ENCODE data around the gene USP48.
"Not testable (repeated sequence)": the region's sequence is repeated elsewhere in the genome, so short reads cannot be mapped to it uniquely, and the experiment has no call there.

USP48 gene

DNA sequence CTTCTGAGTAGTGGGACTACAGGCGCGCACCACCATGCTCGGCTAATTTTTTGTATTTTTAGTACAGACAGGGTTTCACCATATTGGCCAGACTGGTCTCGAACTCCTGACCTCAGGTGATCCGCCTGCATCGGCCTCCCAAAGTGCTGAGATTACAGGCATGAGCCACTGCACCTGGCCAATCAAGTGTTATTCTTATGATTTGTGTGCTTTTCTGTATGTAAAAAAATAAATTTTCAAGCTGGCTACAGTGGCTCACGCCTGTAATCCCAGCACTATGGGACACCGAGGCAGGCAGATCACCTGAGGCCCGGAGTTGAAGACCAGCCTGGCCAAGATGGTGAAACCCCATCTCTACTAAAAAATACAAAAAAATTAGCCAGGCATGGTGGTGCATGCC lies 12.3 kb downstream of the USP48 start:
- not testable (repeated sequence) for DNase-seq

DNA sequence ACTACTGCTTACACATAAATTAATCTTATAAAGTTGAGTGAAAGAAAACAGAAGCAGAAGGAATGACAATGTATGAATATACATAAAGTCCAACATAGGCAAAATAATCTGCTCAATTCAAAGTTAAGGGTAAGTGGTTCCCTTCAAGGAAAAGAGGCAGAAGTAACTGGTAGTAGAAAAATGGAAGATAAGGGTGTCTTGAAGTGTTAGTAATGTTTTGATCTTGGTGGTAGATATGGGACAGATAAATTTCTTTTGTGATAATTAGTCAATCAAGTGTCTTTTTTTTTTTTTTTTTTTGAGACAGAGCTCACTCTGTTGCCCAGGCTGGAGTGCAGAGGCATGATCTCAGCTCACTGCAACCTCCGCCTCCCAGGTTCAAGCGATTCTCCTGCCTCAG lies 12.7 kb downstream of the USP48 start:
- no peak for DNase-seq

DNA sequence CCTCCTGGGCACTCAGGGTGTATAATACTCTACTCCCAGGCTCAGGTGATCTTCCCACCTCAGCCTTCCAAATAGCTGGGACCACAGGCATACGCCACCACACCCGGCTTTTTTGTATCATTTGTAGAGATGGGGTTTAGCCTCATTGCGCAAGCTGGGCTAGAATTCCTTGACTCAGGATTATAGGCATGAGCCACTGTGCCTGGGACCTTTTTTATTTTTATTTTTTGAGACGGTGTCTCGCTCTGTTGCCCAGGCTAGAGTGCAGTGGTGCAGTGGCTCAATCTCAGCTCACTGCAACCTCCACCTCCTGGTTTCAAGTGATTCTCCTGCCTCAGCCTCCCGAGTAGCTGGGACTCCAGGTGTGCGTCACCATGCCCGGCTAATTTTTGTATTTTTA lies 15.8 kb downstream of the USP48 start:
- not testable (repeated sequence) for DNase-seq

DNA sequence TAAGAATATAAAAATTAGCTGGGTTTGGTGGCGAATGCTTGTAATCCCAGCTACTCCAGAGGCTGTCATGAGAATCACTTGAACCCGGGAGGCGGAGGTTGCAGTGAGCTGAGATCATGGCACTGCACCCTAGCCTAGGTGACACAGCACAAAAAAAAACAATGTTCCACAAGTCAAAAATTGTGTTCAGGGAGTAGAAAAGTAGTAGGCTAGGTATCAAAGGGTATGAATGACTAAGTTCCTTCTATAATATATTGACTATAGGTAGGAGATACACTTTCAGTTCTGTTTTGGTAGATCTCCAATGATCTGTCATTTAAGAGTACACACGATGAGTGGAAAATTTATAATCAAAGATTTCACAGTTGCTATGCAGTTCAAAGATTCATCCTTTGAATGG lies 16.7 kb downstream of the USP48 start:
- DNase-seq = no peak

DNA sequence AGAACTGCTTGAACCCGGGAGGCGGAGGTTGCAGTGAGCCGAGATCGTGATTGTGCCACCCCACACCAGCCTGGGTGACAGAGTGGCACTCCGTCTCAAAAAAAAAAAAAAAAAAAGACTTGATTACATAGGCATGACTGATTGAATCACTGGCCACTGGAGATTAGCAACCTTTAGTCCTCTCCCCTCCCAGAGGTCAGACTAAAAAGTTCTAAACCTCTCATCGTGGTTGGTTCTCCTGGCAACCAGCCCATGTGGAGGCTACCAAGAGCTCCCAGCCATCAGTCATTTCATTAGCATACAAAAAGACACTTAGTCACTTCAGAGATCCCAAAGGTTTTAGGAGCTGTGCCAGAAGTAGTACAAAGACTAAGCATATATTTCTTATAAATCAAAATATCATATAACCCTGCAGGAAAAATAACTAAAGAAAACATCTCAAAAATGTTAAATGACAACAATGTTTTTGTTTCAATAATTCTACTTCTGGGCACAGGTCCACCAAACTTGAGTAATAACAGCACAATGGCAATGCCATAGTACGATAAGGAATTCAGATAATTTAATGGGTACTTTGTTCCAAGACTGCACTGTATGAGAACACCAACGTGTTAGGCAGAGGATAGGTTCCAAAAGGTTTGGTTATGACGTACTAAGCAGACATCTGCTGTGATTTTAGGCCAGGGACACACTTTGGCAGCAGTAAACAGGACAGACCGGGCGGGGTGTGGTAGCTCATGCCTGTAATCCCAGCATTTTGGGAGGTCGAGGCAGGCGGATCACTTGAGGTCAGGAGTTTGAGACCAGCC lies 18.1 kb downstream of the USP48 start:
- peak; percentile 41 for DNase-seq

DNA sequence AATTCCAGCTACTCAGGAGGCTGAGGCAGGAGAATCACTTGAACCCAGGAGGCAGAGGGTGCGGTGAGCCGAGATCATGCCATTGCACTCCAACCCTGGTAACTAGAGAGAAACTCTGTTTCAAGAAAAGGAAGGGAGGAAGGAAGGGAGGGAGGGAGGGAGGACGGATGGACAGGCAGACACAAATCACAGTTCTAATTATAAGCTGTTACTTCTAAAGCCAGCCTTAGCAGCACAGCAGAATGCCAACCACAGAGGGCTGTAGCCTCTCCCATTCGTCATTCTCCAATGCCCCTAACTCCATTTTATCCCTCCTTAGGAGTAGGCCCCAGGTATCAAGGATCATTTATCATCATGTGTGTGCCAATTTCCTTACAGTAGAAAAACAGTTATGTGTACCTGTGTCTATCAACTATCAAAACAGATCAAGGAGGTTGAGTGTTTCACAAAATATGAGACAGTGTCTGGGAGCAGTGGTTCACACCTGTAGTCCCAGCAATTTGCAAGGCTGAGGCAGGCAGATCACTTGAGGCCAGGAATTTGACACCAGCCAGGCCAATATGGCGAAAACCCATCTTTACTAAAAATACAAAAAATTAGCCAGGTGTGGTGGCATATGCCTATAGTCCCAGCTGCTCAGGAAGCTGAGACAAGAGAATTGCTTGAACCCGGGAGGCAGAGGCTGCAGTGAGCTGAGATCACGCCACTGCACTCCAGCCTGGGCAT lies 19.1 kb downstream of the USP48 start:
- peak; percentile 88 for DNase-seq

DNA sequence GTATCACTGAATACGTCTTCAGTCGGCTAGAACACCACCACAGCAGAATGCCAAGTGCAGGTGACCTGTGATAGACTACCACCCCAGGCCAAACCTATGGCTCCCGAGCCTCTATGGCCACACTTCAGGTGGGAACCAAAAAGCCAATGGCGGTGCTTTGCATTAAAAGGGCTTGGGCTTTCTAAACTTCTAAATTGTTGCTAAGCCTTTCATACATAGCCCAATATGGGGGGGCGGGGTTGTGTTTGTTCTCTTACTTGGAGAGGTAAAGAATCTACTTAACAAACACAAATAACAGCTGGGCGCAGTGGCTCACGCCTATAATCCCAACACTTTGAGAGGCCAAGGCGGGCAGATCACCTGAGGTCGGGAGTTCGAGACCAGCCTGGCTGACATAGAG lies 19.7 kb downstream of the USP48 start:
- peak; percentile 6 for DNase-seq

DNA sequence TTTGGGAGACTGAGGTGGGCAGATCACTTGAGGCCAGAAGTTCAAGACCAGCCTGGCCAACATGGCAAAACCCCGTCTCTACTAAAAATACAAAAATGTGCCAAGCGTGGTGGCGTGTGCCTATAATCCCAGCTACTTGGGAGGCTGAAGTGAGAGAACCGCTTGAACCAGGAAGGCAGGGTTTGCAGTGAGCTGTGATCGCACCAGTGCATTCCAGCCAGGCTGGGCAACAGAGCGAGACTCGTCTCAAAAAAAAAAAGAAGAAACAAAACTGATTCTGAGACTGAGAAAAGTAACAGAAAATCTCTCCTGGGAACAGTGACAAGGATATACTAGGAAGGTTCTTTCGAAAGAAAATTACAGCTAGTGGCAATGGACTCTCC lies 20.9 kb downstream of the USP48 start:
- DNase-seq = no peak

DNA sequence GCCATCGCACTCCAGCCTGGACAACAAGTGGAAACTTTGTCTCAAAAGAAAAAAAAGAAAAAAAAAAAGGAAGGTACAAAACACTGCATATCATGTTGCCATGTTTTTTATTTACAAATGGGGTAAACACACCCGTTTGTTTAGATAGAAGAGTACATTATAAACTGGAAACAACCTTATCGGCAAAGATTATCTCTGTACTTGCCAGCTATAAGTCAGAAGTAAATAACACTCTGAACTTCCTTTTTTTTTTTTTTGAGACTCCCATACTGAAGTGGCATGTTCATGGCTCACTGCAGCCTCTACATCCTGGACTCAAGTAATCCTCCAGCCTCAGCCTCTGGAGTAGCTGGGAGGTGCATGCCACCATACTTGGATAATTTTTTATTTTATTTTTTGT lies 21.9 kb downstream of the USP48 start:
- DNase-seq = no peak

DNA sequence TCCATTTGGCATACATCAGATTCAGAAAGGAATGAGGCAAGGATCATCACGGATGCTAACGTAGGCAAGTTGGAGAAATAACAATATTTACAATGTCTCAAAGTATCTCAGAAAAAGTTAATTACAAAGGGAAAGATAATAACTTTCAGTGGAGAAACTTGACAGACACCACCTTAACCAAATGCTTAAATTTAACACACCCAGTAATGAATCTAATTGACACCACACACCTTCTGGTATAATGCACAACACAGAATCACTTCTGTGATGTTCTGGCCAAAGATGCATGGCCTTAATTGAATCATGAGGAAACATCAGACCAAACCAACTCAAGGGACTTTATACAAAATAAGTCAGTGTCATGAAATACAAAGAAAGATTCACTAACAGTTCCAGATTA lies 23.1 kb downstream of the USP48 start:
- no peak for DNase-seq

DNA sequence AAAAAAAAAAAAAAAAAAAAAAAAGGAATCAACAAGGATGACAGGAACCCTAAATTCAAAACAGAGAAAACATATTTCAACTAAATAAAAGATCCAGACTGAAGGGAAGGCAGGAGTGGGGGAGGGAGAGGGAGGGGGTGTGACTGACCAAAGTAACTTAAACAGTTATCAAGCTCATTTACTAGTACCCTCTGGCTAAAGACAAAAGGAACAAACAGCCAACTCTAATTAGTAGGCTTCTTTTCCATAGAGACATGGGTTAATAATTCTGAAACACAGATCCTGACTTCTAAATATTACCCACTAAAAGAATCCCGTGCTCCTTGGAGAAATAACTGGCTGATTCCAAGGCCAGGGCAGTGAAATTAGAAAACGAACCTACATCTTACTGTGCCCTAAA lies 23.8 kb downstream of the USP48 start:
- no peak for DNase-seq

DNA sequence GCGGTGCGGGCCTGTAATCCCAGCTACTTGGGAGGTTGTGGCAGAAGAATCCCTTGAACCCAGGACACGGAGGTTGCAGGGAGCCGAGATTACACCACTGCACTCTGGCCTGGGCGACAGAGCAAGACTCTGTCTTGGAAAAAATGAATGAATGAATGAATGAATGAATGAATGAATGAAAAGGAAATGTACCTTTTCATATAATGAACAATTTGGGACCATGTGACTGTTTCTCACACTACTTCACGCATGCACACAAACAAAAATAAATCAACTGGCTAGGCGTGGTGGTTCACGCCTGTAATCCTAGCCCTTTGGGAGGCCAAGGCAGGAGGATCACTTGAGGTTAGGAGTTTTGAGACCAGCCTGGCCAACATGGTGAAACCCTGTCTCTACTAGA lies 24.3 kb downstream of the USP48 start:
- DNase-seq = no peak

DNA sequence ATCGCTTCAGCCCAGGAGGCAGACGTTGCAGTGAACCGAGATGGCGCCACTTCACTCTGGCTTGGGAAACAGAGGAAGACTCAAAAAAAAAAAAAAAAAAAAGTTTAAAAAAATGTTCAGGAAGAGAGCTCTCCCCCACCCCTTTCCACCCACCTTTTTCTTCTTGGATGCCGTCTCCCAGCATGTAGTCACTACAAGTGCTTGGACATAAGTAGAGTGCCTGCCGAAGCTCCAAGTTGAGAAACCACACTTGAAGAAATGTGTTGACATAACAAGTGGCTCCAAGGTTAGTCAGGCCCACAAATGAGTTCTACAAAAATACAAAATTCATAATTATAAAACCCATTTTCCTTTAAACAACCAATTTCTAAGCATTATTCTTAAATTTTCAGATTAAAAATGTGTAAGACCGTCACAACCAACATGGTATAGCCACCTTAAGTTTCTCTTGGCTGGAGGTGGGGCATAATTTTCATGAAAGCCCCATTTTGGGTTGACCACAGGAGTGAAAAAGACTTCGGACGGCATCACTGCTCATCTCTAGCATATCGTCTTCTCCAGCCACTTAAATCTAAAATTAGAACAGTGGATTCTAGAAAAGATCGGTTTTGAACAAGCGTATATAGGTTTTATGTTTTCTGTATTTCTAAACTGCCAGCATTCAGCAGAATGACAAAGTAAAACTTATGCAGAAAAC lies 26.4 kb downstream of the USP48 start:
- no peak for DNase-seq

DNA sequence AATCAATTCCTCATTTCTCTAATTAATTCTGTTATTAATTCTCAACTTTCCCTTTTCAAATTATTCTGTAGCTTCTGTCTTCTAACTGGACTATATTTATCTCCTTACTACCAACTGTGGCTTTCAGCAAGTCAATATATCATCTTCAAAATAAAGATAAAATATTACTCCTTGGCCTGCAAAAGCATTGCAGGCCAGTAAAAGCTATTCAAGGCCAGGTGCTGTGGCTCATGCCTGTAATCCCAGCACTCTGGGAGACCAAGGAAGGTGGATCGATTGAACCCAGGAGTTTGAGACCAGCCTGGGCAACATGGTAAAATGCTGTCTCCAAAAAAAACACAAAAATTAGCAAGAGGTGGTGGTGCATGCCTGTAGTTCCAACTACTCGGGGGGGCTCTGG lies 27.9 kb downstream of the USP48 start:
- no peak for DNase-seq

DNA sequence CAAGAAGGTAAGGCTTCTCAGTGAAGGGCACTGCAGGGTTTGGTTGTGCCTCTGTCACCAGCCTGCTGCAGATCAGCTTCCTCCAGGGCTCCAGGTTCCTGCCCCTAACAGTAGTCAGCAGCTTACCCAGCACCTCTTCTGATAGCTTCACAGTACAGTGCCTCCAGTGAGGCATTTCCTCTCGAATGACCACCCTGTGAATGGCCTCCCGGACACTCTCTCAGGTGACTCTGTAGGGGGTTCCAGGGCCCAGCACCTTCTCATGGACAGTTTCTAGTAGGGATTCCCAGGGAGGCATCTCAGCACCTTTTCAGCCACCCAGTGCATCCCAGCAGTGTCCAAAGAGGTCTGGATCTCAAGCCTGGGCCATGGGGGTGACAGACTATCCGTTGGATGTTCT lies 28.4 kb downstream of the USP48 start:
- no peak for DNase-seq

DNA sequence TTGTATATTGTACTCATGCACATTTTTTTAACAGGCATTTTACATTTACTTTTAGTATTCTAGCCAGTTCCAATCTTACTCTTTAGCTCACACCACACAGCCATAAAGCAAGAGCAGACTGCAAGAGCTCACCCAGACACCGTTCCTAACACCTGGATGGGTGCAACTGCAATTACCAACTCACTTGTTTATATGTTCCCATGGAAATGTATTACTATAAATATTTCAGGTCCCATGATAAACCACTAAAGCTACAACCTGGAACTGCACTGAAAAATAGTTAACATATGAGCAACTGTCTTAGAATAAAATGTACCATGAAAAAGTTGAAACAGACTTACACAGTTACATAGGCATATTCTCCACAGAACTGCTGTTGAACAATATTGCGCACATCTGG lies 30.8 kb downstream of the USP48 start:
- no peak for DNase-seq

DNA sequence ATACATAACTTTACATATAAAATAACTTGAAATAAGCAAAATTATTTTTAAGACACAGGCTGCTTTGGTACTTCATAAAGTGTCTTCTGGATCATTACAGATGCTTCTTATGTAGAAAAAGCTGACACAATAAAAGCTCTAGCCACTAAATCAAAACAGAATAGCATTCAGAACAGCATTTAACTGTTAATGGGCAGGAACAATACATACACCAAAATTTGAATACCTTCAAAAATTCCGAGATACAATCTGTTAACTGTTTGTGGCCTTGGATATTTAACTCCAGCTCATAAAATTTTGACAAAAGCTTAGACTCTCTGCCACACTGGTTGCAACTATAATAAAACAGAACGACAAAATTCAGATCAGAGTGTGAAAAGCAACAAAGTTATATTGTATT lies 31.7 kb downstream of the USP48 start:
- no peak for DNase-seq

DNA sequence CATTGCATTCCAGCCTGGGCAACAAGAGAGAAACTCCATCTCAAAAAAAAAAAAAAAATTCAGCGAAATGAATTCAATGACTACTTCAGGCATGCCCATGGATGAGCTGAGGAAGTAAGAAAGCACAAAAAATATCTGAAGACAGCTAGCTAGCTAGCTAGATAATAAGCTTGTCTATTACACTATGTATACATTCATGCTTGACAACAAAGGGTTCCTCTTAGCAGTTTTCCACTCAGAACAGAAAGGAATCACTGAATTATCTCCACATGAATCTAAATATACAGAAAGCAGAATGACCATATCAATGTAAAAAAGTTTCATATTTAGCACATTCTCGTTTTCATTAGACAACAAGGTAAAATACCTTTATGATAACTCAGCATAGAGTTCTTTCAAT lies 32.1 kb downstream of the USP48 start:
- no peak for DNase-seq

DNA sequence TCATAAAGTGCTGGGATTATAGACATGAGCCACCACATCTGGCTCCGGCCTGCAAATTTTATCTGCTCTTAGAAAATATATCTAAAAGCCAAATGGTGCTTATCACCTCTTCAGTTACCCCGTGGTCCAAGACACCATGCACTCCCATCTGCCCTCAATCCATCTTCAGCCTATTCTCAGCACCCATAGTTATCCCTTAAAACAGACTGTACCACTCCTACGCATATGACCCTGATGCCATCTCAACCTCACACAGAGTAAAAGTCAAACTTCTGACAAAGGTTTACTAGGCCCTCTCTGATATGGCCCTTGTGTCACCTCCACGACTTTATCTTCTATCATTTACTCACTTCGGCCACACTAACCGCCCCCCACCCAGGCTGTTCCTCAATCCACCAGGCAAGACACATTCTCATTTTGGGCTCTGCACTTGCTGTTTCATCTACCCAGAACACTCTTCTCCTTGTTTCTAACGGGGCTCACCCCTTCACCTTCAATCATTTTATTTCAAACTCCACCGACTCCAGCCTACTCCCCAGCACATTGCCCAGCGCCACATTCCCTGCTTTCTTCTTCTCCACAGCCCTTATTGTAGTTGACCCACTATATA lies 33.0 kb downstream of the USP48 start:
- no peak for DNase-seq

DNA sequence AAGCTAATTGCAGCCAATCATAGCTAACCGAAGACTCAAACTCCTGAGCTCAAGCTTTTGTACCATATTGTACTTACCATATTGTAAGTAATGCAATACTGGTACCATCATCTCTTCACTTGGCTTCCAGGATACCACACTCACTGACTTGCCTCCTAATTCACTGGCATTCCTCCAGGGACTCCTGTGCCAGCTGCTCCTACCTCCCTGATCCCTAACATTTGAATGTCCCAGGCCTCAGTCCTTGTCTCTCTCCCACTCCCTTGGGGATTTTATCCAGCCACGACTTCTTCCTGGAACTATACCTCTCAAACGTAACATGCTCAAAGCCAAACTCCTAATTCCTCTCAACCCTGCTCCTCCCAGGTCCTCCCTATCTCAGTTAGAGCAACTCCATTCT lies 33.8 kb downstream of the USP48 start:
- peak; percentile 98 for DNase-seq

DNA sequence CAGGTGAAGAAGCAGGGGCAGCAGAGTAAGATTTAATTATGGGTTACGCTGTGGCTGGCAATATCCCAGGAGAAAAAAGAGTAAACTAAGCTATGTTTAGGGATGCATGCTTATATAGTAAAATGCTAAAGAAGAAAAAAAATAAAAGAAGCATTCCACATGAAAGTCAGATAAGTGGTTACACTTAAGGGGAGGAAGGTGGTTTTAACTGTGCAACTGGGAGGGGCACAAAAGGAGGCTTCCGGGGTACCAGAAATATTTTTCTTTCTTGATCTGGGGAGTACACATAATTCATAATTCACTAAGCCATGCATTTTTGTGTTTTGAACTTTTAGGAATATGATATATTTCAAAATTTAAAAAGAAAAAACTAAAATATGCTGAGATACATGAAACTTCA lies 39.5 kb downstream of the USP48 start:
- no peak for DNase-seq

DNA sequence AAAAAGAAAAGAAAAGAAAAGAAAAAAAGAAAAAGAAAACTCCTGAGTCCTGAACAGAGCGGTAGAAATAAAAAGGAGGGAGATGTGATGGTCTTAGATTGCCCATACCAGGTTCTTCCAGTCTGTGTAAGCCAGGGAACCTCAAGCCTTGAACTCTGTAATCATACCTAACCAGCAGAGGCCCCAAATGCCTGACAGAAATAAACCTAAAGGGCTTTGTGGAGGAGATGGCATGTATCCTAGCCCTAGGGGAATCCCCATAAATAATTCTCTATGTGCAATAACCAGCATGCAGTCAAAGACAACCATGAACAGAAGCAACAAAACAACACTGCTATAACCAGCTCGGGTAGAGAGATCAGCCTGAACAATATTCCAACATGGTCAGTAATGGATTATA lies 40.4 kb downstream of the USP48 start:
- no peak for DNase-seq

DNA sequence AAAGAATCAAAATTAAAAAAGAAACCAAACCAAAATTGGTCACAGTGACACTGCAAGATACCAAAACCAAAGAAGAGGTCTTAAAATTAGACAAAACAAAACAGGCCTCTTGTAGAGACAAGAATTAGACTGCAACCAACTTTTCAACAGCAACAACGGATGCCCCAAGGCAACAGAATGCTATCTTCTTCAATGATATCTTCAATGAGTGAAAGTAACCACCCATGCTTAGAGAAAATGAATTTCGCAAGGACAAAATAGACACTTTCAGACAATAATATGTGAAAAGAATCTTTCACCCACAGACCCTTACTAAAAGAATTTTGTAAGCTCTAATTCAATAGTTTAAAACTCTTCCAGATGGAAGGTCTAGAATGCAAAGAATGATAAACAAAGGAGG lies 41.7 kb downstream of the USP48 start:
- DNase-seq = no peak

DNA sequence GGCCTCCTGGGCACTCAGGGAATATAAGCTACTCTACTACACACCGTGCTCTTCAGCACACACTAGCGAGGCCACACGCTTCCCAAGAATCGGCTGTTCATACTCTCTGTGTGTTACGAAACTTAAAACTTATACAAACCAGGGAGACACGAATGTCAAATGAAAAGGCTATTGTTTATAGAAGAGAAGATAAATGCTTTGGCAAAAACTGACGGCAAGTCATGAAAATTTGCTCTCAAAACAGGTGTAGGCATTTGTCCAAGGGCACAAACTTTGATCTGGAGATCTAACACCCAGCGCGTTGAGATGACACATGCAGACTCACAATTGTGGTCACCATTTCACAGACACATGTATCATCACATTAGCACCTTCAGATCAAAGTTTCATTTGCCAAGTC lies 46.1 kb downstream of the USP48 start:
- no peak for DNase-seq

Data from NCI-H2171 treated with DMSO at 0.1 percent for 48 hours (cell line).